ENCODE results near the gene CADM2.

Gene CADM2

DNA sequence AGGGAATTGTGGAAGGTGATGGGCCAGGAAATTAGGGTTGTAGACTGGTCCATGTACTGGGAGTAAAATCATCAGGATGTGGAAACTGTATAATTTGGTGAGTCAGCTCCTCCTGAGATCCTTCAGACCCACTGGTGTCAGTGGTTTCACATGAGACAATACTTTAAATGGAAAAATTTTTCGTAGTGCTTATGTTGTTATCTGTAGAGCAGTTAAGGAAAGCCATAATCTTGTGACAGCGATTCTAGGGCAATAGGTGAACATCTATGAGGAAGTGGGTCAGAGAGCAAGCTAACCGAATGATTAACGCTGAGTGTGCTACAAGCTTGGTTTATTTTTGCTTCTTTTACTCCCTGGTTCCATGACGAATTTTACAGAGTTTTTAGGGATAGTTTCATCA, 200.6 kb downstream of the CADM2 start:
- TF ChIP-seq CTCF (IDR thresholded peaks at IDR 0.05; ENCODE audit: insufficient read depth, low read length, poor library complexity, severe bottlenecking), result no peak
- Histone ChIP-seq H3K4me3 (replicated peaks; ENCODE audit: low read depth, low read length) (no peak overlapping the region), H3K27me3 (replicated peaks; ENCODE audit: control insufficient read depth, insufficient read depth, low read length) (no peaks in the 10 kb centered on the region), H3K36me3 (ENCODE audit: control insufficient read depth, insufficient read depth, low read length) (no peaks in the 10 kb centered on the region)
- no peak for DNase-seq (ENCODE audit: extremely low read depth, insufficient read length)

GRCh38 chr3:85161544-85161943, 202.8 kb downstream of the CADM2 start:
- Histone ChIP-seq H3K36me3 (ENCODE audit: control insufficient read depth, insufficient read depth, low read length) (no peaks in the 10 kb centered on the region), H3K4me3 (replicated peaks; ENCODE audit: low read depth, low read length) (no peak overlapping the region), H3K27me3 (replicated peaks; ENCODE audit: control insufficient read depth, insufficient read depth, low read length) (no peaks in the 10 kb centered on the region)
- no peak for DNase-seq (ENCODE audit: extremely low read depth, insufficient read length)
- TF ChIP-seq CTCF (IDR thresholded peaks at IDR 0.05; ENCODE audit: insufficient read depth, low read length, poor library complexity, severe bottlenecking), result no peak

- no peaks in the 10 kb centered on the region for H3K27me3 ChIP-seq (replicated peaks; ENCODE audit: control insufficient read depth, insufficient read depth, low read length)
- no peaks in the 10 kb centered on the region for H3K36me3 ChIP-seq (ENCODE audit: control insufficient read depth, insufficient read depth, low read length)
- H3K4me3 ChIP-seq (replicated peaks; ENCODE audit: low read depth, low read length), result no peak overlapping the region
- no peak for DNase-seq (ENCODE audit: extremely low read depth, insufficient read length)
- no peak for TF ChIP-seq CTCF (IDR thresholded peaks at IDR 0.05; ENCODE audit: insufficient read depth, low read length, poor library complexity, severe bottlenecking)
Measured at GRCh38 chr3:85162905-85163304, 204.1 kb downstream of the CADM2 start.

DNA sequence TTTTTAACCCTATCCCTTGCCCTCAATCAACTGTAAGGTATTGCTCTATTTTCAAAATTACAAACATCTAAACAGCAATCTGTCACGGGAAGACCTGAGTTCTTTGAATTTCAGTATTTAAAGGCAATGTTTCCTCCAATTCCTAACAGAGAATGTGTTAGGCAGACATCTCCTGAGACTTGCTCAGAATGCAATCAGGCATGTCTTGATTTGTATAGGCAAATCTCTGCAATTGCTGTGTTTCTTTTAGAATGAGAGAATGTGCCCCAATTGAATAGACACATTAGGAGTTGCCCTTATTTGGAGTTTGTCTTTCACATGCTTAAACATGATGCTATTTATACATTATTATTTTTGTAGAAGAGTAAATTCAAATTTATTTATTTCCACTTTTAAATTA, 205.6 kb downstream of the CADM2 start:
- Histone ChIP-seq H3K36me3 (ENCODE audit: control insufficient read depth, insufficient read depth, low read length) (no peaks in the 10 kb centered on the region), H3K27me3 (replicated peaks; ENCODE audit: control insufficient read depth, insufficient read depth, low read length) (no peaks in the 10 kb centered on the region), H3K4me3 (replicated peaks; ENCODE audit: low read depth, low read length) (no peak overlapping the region)
- DNase-seq (ENCODE audit: extremely low read depth, insufficient read length), result no peak
- TF ChIP-seq CTCF (IDR thresholded peaks at IDR 0.05; ENCODE audit: insufficient read depth, low read length, poor library complexity, severe bottlenecking), result no peak

- DNase-seq (ENCODE audit: extremely low read depth, insufficient read length), result no peak
- H3K36me3 ChIP-seq (ENCODE audit: control insufficient read depth, insufficient read depth, low read length), result no peaks in the 10 kb centered on the region
- H3K27me3 ChIP-seq (replicated peaks; ENCODE audit: control insufficient read depth, insufficient read depth, low read length), result no peaks in the 10 kb centered on the region
- no peak for TF ChIP-seq CTCF (IDR thresholded peaks at IDR 0.05; ENCODE audit: insufficient read depth, low read length, poor library complexity, severe bottlenecking)
- H3K4me3 ChIP-seq (replicated peaks; ENCODE audit: low read depth, low read length), result no peak overlapping the region
Measured at GRCh38 chr3:85167576-85167975, 208.8 kb downstream of the CADM2 start.

DNA sequence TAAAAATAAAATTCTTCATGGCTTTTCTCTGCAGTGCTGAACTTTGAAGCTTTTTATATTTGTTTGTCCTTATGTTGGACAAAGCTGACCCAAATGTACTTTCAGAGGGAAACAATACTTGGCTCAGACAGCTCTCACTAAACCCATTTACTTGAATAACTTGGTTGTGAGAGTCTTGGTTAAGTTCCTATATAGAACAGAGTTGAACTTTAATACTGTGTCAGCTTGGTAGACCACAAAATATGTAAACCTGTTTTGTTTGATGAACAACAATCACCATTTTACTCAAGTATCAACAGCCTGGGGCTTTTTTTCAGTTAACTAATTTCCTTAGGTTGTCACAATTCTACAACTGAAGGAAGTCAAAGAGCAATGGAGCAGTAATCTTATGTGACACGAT, 211.9 kb downstream of the CADM2 start:
- no peak for DNase-seq (ENCODE audit: extremely low read depth, insufficient read length)
- TF ChIP-seq CTCF (IDR thresholded peaks at IDR 0.05; ENCODE audit: insufficient read depth, low read length, poor library complexity, severe bottlenecking), result no peak
- H3K27me3 ChIP-seq (replicated peaks; ENCODE audit: control insufficient read depth, insufficient read depth, low read length), result no peaks in the 10 kb centered on the region

More for the DNA sequence above, 211.9 kb downstream of the CADM2 start:
- Histone ChIP-seq H3K4me3 (replicated peaks; ENCODE audit: low read depth, low read length) (no peak overlapping the region), H3K36me3 (ENCODE audit: control insufficient read depth, insufficient read depth, low read length) (no peaks in the 10 kb centered on the region)

All from GM06990 (cell line).